GM12872 (cell line): ENCODE measurements around the gene S100G.
A peak's percentile ranks its signal among the peaks of the same experiment; 100 is the strongest.

Source experiments
- CTCF ChIP-seq: IDR thresholded peaks from 3 replicates; pipeline ENCODE4 v1.5.1; 2011; ENCODE audit warnings: low read depth, mild to moderate bottlenecking, low read length, moderate library complexity; ENCODE audit not compliant: insufficient read depth

Gene S100G

DNA sequence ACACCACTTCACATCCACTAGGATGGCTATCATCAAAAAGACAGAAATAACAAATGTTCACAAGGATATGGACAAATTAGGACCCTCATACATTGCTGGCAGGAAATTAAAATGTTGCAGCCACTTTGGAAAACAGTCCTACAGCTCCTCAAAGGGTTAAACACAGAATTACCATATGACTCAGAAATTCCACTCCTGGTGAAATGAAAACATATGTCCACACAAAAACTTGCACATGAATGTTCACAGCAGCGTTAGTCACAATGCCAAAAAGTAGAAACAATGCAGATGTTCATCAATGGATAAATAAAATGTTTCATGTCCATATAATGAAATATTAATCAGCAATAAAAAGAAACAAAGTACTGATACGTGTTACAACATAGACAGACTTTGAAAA, 15.1 kb downstream of the S100G start:
- no peak for TF ChIP-seq CTCF

- TF ChIP-seq CTCF, result no peak
These were observed 16.6 kb downstream of the S100G start for GRCh38 chrX:16666541-16666940.

GRCh38 chrX:16671005-16671404, 21.0 kb downstream of the S100G start:
- 0 out of 3 replicates have a peak, but pooled peaks have one; percentile 8 for TF ChIP-seq CTCF

GRCh38 chrX:16678689-16679088, 28.7 kb downstream of the S100G start:
- TF ChIP-seq CTCF, result no peak

DNA sequence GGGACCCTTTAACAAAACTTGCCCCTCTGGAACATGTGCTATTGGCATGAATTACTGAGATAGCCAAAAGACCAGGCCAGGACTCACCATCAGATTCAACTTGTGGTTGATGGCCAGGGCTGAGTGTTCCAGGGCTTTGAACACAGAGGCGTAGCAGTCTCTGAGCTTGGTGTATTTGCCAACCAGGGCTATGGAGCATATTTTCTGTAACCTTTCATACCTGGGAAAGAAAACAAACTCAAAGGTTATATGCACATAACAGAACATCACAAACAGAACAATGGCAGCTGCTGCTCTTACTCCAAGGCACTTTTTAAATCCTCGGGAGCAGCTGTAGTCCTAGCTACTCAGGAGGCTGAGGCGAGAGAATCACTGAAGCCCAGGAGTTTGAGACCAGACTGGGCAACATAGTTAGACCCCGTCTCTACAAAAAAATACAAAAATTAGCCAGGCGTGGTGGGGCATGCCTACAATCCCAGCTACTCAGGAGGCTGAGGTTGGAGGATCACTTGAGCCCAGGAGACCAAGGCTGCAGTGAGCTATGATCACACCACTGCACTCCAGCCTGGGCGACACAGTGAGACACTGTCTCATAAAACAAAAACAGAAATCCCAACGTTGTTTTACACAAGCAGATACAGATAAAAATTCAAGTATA, 33.2 kb downstream of the S100G start:
- no peak for TF ChIP-seq CTCF

DNA sequence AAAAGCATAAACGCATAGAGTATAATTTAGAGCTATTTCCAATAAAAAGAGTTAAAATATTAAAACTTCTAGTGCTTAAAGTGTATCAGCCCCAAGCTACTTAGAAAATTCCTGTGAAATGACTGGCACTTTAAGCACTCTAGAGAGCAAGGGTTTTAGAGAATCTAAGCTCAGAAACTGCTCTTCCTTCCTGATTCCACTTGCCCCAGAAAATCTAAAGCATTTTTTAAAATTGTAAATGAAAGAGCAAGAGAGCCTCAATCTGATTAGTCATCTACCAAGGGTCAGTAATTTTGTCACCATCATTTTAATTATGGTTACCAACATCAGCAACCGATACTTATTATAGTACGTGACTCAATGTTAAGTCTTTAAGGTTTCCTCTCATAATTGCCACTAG, 37.6 kb downstream of the S100G start:
- TF ChIP-seq CTCF, result no peak

DNA sequence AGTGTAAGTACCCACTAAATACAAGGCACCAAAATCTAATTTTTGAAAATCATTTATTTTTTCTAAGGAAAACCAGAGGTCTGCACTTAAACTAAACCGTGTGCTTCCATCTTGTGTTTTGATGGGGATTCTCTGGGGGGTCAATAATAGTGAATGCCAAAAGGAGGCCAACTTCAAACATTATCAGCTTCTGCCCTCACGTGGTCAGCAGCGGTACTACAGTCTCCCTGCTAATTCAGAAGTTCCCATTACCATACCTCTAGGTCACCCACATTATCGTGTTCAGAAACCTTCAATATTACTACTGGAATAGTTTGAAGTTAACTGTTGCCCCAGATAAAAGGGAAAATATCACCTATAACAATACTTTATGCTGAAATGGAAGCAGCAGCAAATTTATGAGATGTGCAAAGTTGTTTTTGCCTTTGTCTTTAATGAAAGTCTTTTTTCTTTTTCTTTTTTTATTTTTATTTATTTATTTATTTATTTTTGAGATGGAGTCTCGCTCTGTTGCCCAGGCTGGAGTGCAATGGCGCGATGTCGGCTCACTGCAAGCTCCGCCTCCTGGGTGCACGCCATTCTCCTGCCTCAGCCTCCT, 45.2 kb downstream of the S100G start:
- TF ChIP-seq CTCF, result peak; percentile 76

DNA sequence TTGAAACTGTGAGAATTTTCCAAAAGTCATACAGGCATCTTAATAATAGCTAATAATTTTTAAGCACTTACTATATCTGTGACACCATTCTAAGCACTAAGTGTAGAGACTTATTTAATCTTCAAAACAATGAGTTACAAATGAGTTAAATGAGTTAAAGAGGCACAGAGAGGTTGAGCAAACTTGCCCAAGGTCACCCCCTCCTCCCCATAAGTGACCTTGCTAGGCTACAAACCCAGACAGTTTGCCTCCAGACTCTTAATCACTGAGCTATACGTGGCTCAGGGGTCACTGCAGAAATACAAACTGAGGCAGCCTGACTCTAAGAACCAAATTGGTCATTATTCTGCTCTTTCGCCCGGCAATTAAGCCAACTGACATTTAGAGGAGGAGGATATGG, 47.0 kb downstream of the S100G start:
- no peak for TF ChIP-seq CTCF
